ENCODE results near the gene ZNF792.

DNA sequence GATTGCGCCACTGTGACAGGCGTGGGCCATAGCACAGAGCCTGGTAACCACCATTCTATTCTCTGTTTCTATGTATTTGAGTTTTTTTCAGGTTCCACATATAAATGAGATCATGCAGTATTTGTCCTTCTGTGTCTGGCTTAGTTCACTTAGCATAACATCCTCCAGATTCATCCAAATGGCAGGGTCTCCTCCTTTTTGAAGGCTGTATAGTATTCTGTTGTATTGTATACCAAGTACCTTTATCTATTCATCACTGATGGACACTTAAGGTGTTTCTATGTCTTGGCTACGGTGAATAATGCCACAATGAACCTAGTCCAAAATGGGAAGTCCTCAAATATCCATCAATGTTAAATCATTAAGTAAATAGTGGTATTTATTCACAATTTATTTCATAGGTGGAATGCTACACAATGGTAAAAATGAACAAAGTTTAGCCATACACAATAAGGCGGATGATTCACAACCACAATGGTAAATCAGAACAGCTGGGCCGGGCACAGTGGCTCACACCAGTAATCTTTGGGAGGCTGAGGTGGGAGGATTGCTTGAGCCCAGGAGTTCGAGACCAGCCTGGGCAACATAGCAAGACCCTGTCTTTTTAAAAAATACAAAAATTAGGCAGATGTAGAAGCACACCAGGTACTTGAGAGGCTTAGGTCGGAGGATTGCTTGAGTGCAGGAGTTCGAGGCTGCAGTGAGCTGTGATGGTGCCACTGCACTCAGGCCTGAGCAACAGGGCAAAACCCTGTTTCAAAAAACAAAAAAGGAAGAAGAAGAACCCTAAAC, 27.7 kb upstream of the ZNF792 start:
- TF ChIP-seq, protein P1, sequence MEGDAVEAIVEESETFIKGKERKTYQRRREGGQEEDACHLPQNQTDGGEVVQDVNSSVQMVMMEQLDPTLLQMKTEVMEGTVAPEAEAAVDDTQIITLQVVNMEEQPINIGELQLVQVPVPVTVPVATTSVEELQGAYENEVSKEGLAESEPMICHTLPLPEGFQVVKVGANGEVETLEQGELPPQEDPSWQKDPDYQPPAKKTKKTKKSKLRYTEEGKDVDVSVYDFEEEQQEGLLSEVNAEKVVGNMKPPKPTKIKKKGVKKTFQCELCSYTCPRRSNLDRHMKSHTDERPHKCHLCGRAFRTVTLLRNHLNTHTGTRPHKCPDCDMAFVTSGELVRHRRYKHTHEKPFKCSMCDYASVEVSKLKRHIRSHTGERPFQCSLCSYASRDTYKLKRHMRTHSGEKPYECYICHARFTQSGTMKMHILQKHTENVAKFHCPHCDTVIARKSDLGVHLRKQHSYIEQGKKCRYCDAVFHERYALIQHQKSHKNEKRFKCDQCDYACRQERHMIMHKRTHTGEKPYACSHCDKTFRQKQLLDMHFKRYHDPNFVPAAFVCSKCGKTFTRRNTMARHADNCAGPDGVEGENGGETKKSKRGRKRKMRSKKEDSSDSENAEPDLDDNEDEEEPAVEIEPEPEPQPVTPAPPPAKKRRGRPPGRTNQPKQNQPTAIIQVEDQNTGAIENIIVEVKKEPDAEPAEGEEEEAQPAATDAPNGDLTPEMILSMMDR (IDR thresholded peaks at IDR 0.05), result no peak
- TF ChIP-seq POLR2A (IDR thresholded peaks at IDR 0.05), result no peak

Measured in vagina (tissue), 2 donors.